A549 (cell line): ENCODE results near the gene TSEN54. TPM values are rescaled to one million over a fixed set of nuclear protein-coding genes. Genes with fewer than 3 reads are reported as not detected.

Experiments used
- ATAC-seq, 2 experiments: fragments of 200-7000 bp in 1 of 2; fragments of >200 bp in 1 of 2; cut with Nextera tagmentation in 1 of 2; cut with Tn5 transposase in 1 of 2; 3 replicates each; pipeline versions ENCODE4 v1.8.0 to v1.9.1; 2018 to 2020; ENCODE audit warnings: mild to moderate bottlenecking in 1 of 2, moderate library complexity in 1 of 2
- CTCF ChIA-PET: fragments of 300-600 bp; sonication (Branson Sonifier 250); formaldehyde crosslinking; extraction: SDS; loops from one replicate; lab custom pipeline; 2021; ENCODE audit warnings: antibody characterized with exemption, inconsistent platforms; lab: Yijun Ruan, JAX
- POLR2A ChIA-PET: fragments of 350-600 bp; formaldehyde crosslinking; extraction: SDS; loops from one replicate; lab custom pipeline; 2021; ENCODE audit warnings: antibody characterized with exemption, inconsistent platforms; lab: Yijun Ruan, JAX
- DNase-seq, 2 experiments: peaks; one replicate each; pipeline versions ENCODE4 v3.0.0 to v3.0.0-alpha.2; 2011 to 2016; ENCODE audit warnings: low read depth in 1 of 2, low spot score in 1 of 2
- FAIRE-seq: peaks from 2 replicates; lab custom pipeline; 2011; peaks lifted over from hg19 to GRCh38; lab: Jason Lieb, UNC
- H3K27ac ChIP-seq, 2 experiments: fragments of >200 bp; sonication (Bioruptor Twin); formaldehyde crosslinking; 3 replicates each; pipeline ENCODE4 v1.5.1; 2016 to 2017
- H3K4me1 ChIP-seq: fragments of >200 bp; sonication (Bioruptor Twin); formaldehyde crosslinking; 3 replicates; pipeline ENCODE4 v1.6.1; 2016
- H3K4me2 ChIP-seq: fragments of >200 bp; sonication (Bioruptor Twin); formaldehyde crosslinking; 3 replicates; pipeline ENCODE4 v1.6.1; 2016
- H3K4me3 ChIP-seq: fragments of >200 bp; sonication (Bioruptor Twin); formaldehyde crosslinking; 3 replicates; pipeline ENCODE4 v1.5.1; 2016
- H3K9me3 ChIP-seq: fragments of >200 bp; sonication (Bioruptor Twin); formaldehyde crosslinking; 3 replicates; pipeline ENCODE4 v1.6.1; 2016
- BHLHE40 ChIP-seq: IDR thresholded peaks from 2 replicates; pipeline ENCODE4 v1.6.1; 2012; ENCODE audit warnings: low read depth, low read length, inconsistent platforms
- EHMT2 ChIP-seq: fragments of 200-600 bp; sonication (generic); IDR thresholded peaks from 2 replicates; pipeline ENCODE4 v1.6.1; 2016; ENCODE audit warnings: antibody characterized with exemption, low read depth, mild to moderate bottlenecking, moderate library complexity
- EP300 ChIP-seq, 2 experiments: fragments of >200 bp; sonication (Bioruptor Twin); formaldehyde crosslinking; IDR thresholded peaks; 2 replicates in 1 of 2; 3 replicates in 1 of 2; pipeline ENCODE4 v1.6.1; 2016 to 2017
- FOSL2 ChIP-seq, 2 experiments: fragments of 450-650 bp in 1 of 2; fragments of >200 bp in 1 of 2; sonication (Bioruptor Twin) in 1 of 2; formaldehyde crosslinking; IDR thresholded peaks; 2 replicates each; pipeline versions ENCODE4 v1.5.0 to v1.6.1; 2016 to 2020; ENCODE audit warnings: mild to moderate bottlenecking in 1 of 2, moderate library complexity in 1 of 2
- GATA3 ChIP-seq: IDR thresholded peaks from 2 replicates; pipeline ENCODE4 v1.6.1; 2012; ENCODE audit warnings: borderline replicate concordance
- JUN ChIP-seq, 2 experiments: fragments of >200 bp; sonication (Bioruptor Twin); formaldehyde crosslinking; IDR thresholded peaks; 2 replicates in 1 of 2; 3 replicates in 1 of 2; pipeline ENCODE4 v1.6.1; 2016 to 2017
- JUNB ChIP-seq: fragments of >200 bp; sonication (Bioruptor Twin); formaldehyde crosslinking; IDR thresholded peaks from 2 replicates; pipeline ENCODE4 v1.6.1; 2016
- MYC ChIP-seq: IDR thresholded peaks from 2 replicates; pipeline ENCODE4 v1.6.1; 2012; ENCODE audit warnings: mild to moderate bottlenecking, inconsistent platforms, low read length, improper control_type of control experiment, borderline replicate concordance
- POLR2A ChIP-seq: IDR thresholded peaks from 2 replicates; pipeline ENCODE4 v1.6.1; 2012; ENCODE audit warnings: mild to moderate bottlenecking, low read length
- RAD21 ChIP-seq, 2 experiments: fragments of >200 bp in 1 of 2; sonication (Bioruptor Twin) in 1 of 2; formaldehyde crosslinking in 1 of 2; IDR thresholded peaks in 1 of 2; conservative IDR thresholded peaks in 1 of 2; 2 replicates in 1 of 2; 3 replicates in 1 of 2; pipeline ENCODE4 v1.6.1; 2012 to 2018; ENCODE audit warnings: inconsistent platforms in 1 of 2
- SMC3 ChIP-seq: fragments of >200 bp; sonication (Bioruptor Twin); formaldehyde crosslinking; IDR thresholded peaks from 3 replicates; pipeline ENCODE4 v1.6.1; 2018; ENCODE audit warnings: inconsistent platforms
- SREBF2 ChIP-seq: fragments of 450-650 bp; IDR thresholded peaks from 2 replicates; pipeline ENCODE4 v1.6.1; 2014; ENCODE audit warnings: mild to moderate bottlenecking, moderate library complexity
- TFCP2L1 ChIP-seq: fragments of 250-450 bp; sonication (Bioruptor Pico); IDR thresholded peaks from 2 replicates; pipeline ENCODE4 v1.5.0; 2021; ENCODE audit warnings: mild to moderate bottlenecking
- WGBS: methylation state at CpG from one replicate; pipeline ENCODE4 v1.1.6; 2017; ENCODE audit errors: missing lambda C conversion rate; 5-methylcytosine and 5-hydroxymethylcytosine counted together
- polyA plus RNA-seq, 4 experiments: library from polyadenylated mRNA; depleted of rRNA in 3 of 4; stranded (reverse); fragments of >200 nt; fragmentation: RNase III in 1 of 4; extraction: RNeasy Plus Mini Kit Qiagen cat#74134 plus additional on column Dnase treatment in 1 of 4; gene quantifications; 2 replicates in 3 of 4; 3 replicates in 1 of 4; pipeline ENCODE4 v1.2.3, GENCODE V29; 2011 to 2017
- TF ChIP-seq, protein P1 (sequence below): fragments of >200 bp; sonication (Bioruptor Twin); formaldehyde crosslinking; IDR thresholded peaks from 2 replicates; pipeline ENCODE4 v1.6.1; 2016
- TF ChIP-seq, protein P2 (sequence below): fragments of 150-350 bp; IDR thresholded peaks from 2 replicates; pipeline ENCODE4 v1.6.1; 2014; ENCODE audit warnings: low read depth, mild to moderate bottlenecking, low read length
- TF ChIP-seq, protein P3 (sequence below): fragments of 250-450 bp; sonication (Bioruptor Pico); IDR thresholded peaks from 2 replicates; pipeline ENCODE4 v1.5.0; 2020; ENCODE audit warnings: low read depth, mild to moderate bottlenecking, moderate library complexity
- TF ChIP-seq, protein P4 (sequence below): fragments of >200 bp; sonication (Bioruptor Twin); formaldehyde crosslinking; IDR thresholded peaks from 3 replicates; pipeline ENCODE4 v1.5.1; 2016

Gene TSEN54
- polyA plus RNA-seq, 2 of the 4 experiments (the other 2 are of a cell fraction), result 24.8 to 38.4 TPM

DNA sequence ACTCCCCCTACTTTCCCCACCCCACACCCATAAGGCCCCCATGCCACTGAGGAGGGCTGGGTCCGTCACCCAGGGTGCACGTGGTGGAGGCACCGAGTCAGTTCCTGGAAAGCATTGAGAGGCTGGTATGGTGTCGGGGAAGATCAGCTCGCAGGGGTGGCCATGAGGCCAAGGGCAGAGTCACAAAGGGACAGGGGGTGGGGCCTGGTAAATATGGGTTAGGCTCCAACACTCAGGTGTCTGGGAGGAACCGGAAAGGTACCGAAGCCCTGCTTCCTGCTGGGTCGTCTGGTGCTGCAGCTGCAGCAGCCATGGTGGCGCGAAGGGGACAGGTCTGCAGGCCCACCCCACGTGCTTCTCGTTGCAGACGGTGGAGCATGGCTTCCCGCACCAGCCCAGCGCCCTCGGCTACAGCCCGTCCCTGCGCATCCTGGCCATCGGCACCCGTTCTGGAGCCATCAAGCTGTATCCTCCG is 39.4 kb downstream of the TSEN54 start:
- Histone ChIP-seq H3K27ac (peak overlapping the region; percentile 93 to 95), H3K4me1 (peaks cover 79% of the 10 kb centered on the region), H3K4me3 (no peak overlapping the region), H3K4me2 (no peak overlapping the region; the same call in 2 of the 3 replicates), H3K9me3 (no peaks in the 10 kb centered on the region)
- FAIRE-seq, result no peak
- POLR2A ChIA-PET, result no interaction called here
- CTCF ChIA-PET, result interaction anchor here (1.4 to 2.5 kb wide), 3 partner anchors 10 to 78 kb away, joined by 4 to 7 read pairs (median 5); no protein-coding TSS in a partner anchor
- 92% methylated on average over 21 of the region's 21 CpGs for WGBS
- no peak for DNase-seq
- TF ChIP-seq POLR2A (no peak), MYC (no peak), SREBF2 (no peak), EP300 (IDR thresholded peaks at IDR 0.05) (no peak), BHLHE40 (no peak)
- TF ChIP-seq, protein P1, sequence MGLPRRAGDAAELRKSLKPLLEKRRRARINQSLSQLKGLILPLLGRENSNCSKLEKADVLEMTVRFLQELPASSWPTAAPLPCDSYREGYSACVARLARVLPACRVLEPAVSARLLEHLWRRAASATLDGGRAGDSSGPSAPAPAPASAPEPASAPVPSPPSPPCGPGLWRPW, result no peak
- ATAC-seq, result no peak

DNA sequence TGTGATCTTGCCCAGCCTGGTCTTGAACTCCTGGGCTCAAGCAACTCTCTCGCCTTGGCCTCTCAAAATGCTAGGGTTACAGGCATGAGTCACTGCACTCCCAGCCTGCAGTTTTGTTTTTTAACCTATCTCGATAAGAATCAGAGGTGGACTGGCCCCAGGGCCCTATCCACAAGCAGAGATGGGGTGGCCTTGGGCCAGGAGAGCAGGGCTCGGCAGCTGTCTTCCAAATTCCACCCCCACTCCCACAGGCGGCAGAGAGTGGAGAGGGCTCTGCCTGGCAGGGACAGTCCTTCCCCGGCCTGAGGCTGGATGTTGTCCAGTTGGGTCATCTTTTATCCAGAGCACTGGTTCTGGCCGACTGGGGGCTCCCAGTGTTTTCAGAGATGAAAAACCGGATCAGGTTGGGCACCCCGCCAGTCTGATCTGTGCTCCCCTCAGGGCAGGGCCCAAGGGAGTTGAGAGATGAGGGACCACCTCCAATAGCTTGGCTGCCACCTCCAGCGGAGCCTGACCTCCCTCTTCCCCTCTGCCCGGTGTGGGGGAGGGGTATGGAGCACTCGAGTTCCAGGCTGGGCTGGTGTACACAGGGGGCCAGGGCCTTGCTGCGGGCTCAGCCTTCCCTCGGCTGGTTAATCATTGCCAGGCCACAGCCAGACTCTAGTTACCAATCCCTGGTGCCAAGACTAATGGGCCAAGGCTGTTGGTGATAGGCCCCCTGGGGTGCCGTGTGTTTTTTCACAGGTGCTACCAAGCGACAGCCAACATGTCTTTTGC is 40.9 kb downstream of the TSEN54 start:
- H3K4me3 ChIP-seq, result peak overlapping the region; percentile 10; the same call in 1 of the 3 replicates
- FAIRE-seq, result peak; percentile 96
- DNase-seq, result peak; percentile 94 to 97
- ATAC-seq, result peak; percentile 79 to 86
- peaks cover 81% of the 10 kb centered on the region for H3K4me1 ChIP-seq
- ChIA-PET POLR2A (interaction anchor here (0.6 to 1.3 kb wide), 3 partner anchors 33 to 101 kb away, joined by 3 to 4 read pairs (median 3); partner anchors contain the start of genes TMEM94 and TSEN54), CTCF (interaction anchor here (0.6 to 2.5 kb wide), 10 partner anchors 8 to 94 kb away, joined by 3 to 7 read pairs (median 4); partner anchors contain the start of genes SMIM5 and TSEN54)
- no peaks in the 10 kb centered on the region for H3K9me3 ChIP-seq
- TF ChIP-seq TFCP2L1 (CRISPR knock-in tag), result 0 out of 2 replicates have a peak, but pooled peaks have one; percentile 23
- TF ChIP-seq, protein P2, sequence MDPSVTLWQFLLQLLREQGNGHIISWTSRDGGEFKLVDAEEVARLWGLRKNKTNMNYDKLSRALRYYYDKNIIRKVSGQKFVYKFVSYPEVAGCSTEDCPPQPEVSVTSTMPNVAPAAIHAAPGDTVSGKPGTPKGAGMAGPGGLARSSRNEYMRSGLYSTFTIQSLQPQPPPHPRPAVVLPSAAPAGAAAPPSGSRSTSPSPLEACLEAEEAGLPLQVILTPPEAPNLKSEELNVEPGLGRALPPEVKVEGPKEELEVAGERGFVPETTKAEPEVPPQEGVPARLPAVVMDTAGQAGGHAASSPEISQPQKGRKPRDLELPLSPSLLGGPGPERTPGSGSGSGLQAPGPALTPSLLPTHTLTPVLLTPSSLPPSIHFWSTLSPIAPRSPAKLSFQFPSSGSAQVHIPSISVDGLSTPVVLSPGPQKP, result no peak
- TF ChIP-seq JUN (IDR thresholded peaks at IDR 0.05), result peak; percentile 79 to 85; a peak in 3 of 5 replicates
- TF ChIP-seq, protein P3, sequence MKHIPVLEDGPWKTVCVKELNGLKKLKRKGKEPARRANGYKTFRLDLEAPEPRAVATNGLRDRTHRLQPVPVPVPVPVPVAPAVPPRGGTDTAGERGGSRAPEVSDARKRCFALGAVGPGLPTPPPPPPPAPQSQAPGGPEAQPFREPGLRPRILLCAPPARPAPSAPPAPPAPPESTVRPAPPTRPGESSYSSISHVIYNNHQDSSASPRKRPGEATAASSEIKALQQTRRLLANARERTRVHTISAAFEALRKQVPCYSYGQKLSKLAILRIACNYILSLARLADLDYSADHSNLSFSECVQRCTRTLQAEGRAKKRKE, result no peak
- TF ChIP-seq MYC, result peak; percentile 36; the same call in 1 of the 2 replicates
- TF ChIP-seq EHMT2, result no peak
- peak; percentile 36; the same call in 2 of the 3 replicates for TF ChIP-seq SMC3
- TF ChIP-seq FOSL2 (IDR thresholded peaks at IDR 0.05), result no peak; the same call in none of the 2 replicates
- TF ChIP-seq FOSL2 (CRISPR knock-in tag; IDR thresholded peaks at IDR 0.05), result peak; percentile 89
- TF ChIP-seq RAD21 (conservative IDR thresholded peaks at IDR 0.05 in 1 of 2, IDR thresholded peaks at IDR 0.05 in 1 of 2), result peak; percentile 12 to 39; a peak in 4 of 5 replicates
- TF ChIP-seq GATA3, result peak; percentile 93
- TF ChIP-seq, protein P4, sequence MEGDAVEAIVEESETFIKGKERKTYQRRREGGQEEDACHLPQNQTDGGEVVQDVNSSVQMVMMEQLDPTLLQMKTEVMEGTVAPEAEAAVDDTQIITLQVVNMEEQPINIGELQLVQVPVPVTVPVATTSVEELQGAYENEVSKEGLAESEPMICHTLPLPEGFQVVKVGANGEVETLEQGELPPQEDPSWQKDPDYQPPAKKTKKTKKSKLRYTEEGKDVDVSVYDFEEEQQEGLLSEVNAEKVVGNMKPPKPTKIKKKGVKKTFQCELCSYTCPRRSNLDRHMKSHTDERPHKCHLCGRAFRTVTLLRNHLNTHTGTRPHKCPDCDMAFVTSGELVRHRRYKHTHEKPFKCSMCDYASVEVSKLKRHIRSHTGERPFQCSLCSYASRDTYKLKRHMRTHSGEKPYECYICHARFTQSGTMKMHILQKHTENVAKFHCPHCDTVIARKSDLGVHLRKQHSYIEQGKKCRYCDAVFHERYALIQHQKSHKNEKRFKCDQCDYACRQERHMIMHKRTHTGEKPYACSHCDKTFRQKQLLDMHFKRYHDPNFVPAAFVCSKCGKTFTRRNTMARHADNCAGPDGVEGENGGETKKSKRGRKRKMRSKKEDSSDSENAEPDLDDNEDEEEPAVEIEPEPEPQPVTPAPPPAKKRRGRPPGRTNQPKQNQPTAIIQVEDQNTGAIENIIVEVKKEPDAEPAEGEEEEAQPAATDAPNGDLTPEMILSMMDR, result 0 out of 3 replicates have a peak, but pooled peaks have one; percentile 8
- TF ChIP-seq JUNB, result 0 out of 2 replicates have a peak, but pooled peaks have one; percentile 18
- TF ChIP-seq EP300 (IDR thresholded peaks at IDR 0.05), result peak in 1 of 2 experiments; percentile 58; a peak in 2 of 5 replicates
- peak overlapping the region; percentile 93 to 95 for H3K27ac ChIP-seq
- 4% methylated on average over 14 of the region's 15 CpGs for WGBS
- H3K4me2 ChIP-seq, result peak overlapping the region; percentile 89
